Measurements from ENCODE around the gene OSTC. TPM values are rescaled to one million over a fixed set of nuclear protein-coding genes. Genes with fewer than 3 reads are reported as not detected.

The OSTC gene
- total and polyA plus RNA-seq, 9 of the 15 experiments (the other 6 are each of a cell fraction or from before 2014, with no cell fraction given), result 112 to 966 (median 235) TPM

GRCh38 chr4:108619372-108620100 is 30.9 kb upstream of the OSTC start (continued):
- TF ChIP-seq UBTF (IDR thresholded peaks at IDR 0.05; ENCODE audit: borderline replicate concordance in 1 of 2, low read depth in 2 of 2, low read length in 2 of 2) (no peak), NRF1 (conservative IDR thresholded peaks at IDR 0.05 in 1 of 2, IDR thresholded peaks at IDR 0.05 in 1 of 2) (no peak), SIRT6 (IDR thresholded peaks at IDR 0.05; ENCODE audit: low read depth, low read length) (no peak), ZKSCAN1 (IDR thresholded peaks at IDR 0.05; ENCODE audit: low read depth, low read length) (no peak), KAT2B (IDR thresholded peaks at IDR 0.05; ENCODE audit: low read depth, low read length) (no peak), CCAR2 (IDR thresholded peaks at IDR 0.05; ENCODE audit: low read depth, low read length) (no peak), PYGO2 (tag; IDR thresholded peaks at IDR 0.05) (no peak)
